Gastrocnemius medialis (tissue), 4 donors: ENCODE measurements around the gene PAPOLA.

Experiments used
- CTCF ChIP-seq, 5 experiments: fragments of 450-650 bp in 3 of 5; fragments of 200-600 bp in 2 of 5; sonication (generic) in 2 of 5; IDR thresholded peaks in 4 of 5; conservative IDR thresholded peaks in 1 of 5; 1 replicate in 4 of 5; 2 replicates in 1 of 5; pipeline ENCODE4 v1.5.1; 2016 to 2019; ENCODE audit warnings: antibody characterized with exemption in 5 of 5, mild to moderate bottlenecking in 3 of 5, moderate library complexity in 3 of 5
- POLR2A ChIP-seq, 2 donors: fragments of 450-650 bp; IDR thresholded peaks; one replicate each; pipeline ENCODE4 v1.6.1; 2017; ENCODE audit warnings: antibody characterized with exemption in 2 of 2, mild to moderate bottlenecking in 2 of 2, moderate library complexity in 2 of 2

- TF ChIP-seq CTCF (IDR thresholded peaks at IDR 0.05 in 4 of 5, conservative IDR thresholded peaks at IDR 0.05 in 1 of 5), result no peak
- no peak for TF ChIP-seq POLR2A (IDR thresholded peaks at IDR 0.05)
Measured at GRCh38 chr14:96585672-96586013, 83.5 kb downstream of the PAPOLA start.
